ENCODE data around the gene C20orf204.

- TF ChIP-seq CTCF (conservative IDR thresholded peaks at IDR 0.05; ENCODE audit: low read depth, low read length) (no peak), EZH2 (IDR thresholded peaks at IDR 0.05; ENCODE audit: low read length, unreplicated experiment) (no peak)
Measured at GRCh38 chr20:64073476-64074183, 37.6 kb downstream of the C20orf204 start.

All from PC-3 (cell line).